Measurements from ENCODE around the gene MORC2. TPM values are rescaled to one million over a fixed set of nuclear protein-coding genes. Genes with fewer than 3 reads are reported as not detected.
A peak's percentile ranks its signal among the peaks of the same experiment; 100 is the strongest.

MORC2 gene
- total and polyA plus RNA-seq, 7 donors, result 15.6 to 35.9 (median 27.0) TPM

DNA sequence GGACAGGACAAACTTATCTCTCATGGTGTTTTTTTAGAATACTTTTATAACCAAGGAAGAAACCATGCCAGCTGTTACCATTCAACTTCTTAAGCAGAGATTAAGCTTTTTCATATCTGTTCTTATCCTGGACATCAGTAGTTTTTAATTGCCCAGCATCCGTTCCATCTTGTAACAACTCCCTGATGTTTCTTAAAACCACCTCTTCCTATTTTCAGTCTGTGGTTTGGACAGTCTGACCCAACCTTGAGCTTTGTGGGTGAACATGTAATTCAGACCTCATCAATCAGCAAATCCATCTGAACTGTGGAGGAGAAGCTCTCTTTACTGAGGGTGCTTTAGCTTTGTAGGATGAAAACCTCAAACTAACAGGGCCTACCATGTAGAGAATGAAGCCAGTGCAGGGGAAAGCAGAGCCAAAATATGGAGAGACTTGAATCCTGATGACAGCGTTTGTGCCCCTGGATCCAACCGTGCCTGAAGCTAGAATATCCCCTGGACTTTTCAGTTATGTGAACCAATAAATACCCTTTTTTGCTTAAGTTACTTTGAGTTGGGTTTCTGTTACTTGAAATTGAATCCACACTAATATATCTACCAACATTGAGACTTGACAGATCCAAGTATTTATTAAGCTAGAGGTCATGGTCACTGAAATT is 9.9 kb upstream of the MORC2 start:
- no peaks in the 10 kb centered on the region for H3K27me3 ChIP-seq (ENCODE audit: insufficient read depth in 3 of 3, low read length in 2 of 3)
- peaks cover 4% of the 10 kb centered on the region for H3K4me1 ChIP-seq
- H3K36me3 ChIP-seq (ENCODE audit: insufficient read depth in 1 of 2, low read depth in 1 of 2), result peaks cover 4 to 18% of the 10 kb centered on the region in 2 donors
- ATAC-seq, result no peak
- H3K9me3 ChIP-seq, result peaks cover 36% of the 10 kb centered on the region
- DNase-seq, result no peak
- WGBS, 3 donors, result 86 to 98% (median 87%) methylated on average over 3 of the region's 3 CpGs
- no peak overlapping the region for H3K4me3 ChIP-seq
- TF ChIP-seq, protein P1, sequence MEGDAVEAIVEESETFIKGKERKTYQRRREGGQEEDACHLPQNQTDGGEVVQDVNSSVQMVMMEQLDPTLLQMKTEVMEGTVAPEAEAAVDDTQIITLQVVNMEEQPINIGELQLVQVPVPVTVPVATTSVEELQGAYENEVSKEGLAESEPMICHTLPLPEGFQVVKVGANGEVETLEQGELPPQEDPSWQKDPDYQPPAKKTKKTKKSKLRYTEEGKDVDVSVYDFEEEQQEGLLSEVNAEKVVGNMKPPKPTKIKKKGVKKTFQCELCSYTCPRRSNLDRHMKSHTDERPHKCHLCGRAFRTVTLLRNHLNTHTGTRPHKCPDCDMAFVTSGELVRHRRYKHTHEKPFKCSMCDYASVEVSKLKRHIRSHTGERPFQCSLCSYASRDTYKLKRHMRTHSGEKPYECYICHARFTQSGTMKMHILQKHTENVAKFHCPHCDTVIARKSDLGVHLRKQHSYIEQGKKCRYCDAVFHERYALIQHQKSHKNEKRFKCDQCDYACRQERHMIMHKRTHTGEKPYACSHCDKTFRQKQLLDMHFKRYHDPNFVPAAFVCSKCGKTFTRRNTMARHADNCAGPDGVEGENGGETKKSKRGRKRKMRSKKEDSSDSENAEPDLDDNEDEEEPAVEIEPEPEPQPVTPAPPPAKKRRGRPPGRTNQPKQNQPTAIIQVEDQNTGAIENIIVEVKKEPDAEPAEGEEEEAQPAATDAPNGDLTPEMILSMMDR (IDR thresholded peaks at IDR 0.05), result no peak
- no peak overlapping the region for H3K27ac ChIP-seq
- intact Hi-C loops (cut with DNase I), result no loop called here

DNA sequence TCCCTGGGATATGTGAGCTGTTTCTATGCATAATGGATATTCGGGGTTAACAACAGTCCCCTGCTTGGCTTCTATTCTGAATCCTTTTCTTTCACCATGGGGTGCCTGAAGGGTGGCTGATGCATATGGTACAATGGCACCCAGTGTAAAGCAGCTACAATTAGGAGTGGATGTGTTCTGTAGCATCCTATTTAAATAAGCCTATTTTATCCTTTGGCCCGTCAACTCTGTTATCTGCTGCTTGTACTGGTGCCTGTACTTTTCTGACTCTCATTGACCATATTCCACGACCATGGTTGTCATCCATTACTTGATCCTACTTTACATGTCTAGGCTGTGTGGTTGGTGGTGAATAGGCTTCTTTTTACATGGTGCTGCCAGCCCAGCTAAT is 1.8 kb upstream of the MORC2 start:
- no peak for DNase-seq
- Histone ChIP-seq H3K9me3 (peaks cover 14% of the 10 kb centered on the region), H3K4me3 (peak overlapping the region; percentile 86), H3K27me3 (ENCODE audit: insufficient read depth in 3 of 3, low read length in 2 of 3) (no peaks in the 10 kb centered on the region), H3K4me1 (peaks cover 32% of the 10 kb centered on the region), H3K36me3 (ENCODE audit: insufficient read depth in 1 of 2, low read depth in 1 of 2) (peaks cover 10 to 34% of the 10 kb centered on the region in 2 donors), H3K27ac (peak overlapping the region; percentile 94)
- no peak for ATAC-seq
- WGBS, 3 donors, result 48 to 63% (median 57%) methylated on average over 3 of the region's 3 CpGs
- TF ChIP-seq, protein P1 (IDR thresholded peaks at IDR 0.05), result no peak
- intact Hi-C loops (cut with DNase I), result no loop called here

DNA sequence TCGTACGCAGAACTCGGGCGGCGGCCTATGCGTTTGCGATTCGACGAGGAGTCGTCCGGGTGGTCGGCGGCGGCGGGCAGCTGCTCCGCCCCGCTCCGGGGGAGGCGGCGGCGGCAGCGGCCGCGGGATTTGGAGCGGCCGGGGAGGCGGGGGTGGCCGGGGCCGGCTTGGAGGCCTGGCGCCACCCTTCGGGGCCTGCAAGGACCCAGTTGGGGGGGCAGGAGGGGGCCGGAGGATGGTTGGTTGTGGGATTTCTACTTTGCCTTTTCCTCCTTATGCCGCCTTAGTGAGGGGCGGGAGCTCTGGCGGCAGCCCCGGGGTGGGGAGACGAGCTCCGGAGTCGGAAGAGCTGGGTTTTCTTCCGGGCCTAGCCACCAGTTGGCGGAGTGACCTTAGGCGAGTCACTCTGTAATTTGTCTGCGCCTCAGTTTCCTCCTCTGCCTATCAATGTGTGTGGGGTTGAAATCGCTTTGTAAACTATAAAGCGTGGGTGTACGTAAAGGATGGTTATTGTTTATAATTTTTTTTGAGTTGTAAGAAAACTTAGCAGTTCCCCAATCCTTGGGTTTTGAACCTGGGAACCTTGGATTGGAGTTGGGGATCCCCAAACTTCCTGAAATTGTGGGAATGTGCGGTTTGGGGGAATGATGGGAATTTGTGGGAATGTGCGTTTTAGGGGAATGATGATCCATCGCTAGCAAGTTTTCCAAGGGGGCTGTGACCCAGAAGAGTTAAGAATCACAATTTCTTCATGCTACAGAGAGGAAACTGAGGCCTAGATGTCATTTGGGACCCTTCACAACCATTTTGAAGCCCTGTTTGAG is 1.2 kb upstream of the MORC2 start:
- peak overlapping the region; percentile 86 for H3K4me3 ChIP-seq
- no peaks in the 10 kb centered on the region for H3K27me3 ChIP-seq (ENCODE audit: insufficient read depth in 3 of 3, low read length in 2 of 3)
- peak overlapping the region; percentile 94 for H3K27ac ChIP-seq
- intact Hi-C loops (cut with DNase I), result loop anchor here (2.0 kb wide), 2 partner anchors 113 to 115 kb away; no protein-coding TSS in a partner anchor
- H3K4me1 ChIP-seq, result peaks cover 38% of the 10 kb centered on the region
- no peak for DNase-seq
- WGBS, 3 donors, result 3 to 6% (median 3%) methylated on average over 36 to 49 of the region's 49 CpGs
- TF ChIP-seq, protein P1 (IDR thresholded peaks at IDR 0.05), result no peak
- H3K36me3 ChIP-seq (ENCODE audit: insufficient read depth in 1 of 2, low read depth in 1 of 2), result peaks cover 12 to 30% of the 10 kb centered on the region in 2 donors
- ATAC-seq, result peak; percentile 39 to 47 (median 42)
- peaks cover 9% of the 10 kb centered on the region for H3K9me3 ChIP-seq

DNA sequence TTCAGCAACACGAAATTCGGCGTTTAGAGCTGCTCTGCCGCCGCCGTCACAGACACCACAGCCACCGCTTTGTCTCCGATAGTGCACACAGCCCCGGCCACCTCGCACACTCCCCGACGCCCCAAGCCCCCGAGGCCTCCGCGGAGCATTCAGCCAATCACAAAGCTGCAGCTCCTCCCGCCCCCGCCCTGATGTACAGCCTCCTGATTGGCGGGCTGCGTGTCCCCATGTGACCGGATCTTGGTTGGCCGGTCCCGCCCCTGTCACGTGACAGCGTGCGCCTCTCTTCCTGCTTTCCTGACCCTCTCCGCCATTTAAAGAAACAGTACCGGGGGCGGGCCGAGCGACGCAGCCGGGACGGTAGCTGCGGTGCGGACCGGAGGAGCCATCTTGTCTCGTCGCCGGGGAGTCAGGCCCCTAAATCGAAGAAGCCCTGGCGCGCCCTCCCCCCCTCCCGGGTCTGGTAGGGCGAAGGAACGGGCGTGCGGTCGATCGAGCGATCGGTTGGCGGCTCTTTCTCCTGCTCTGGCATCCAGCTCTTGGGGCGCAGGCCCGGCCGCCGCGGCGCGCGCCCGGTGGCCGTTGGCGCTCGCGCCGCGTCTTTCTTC is 454 bp upstream of the MORC2 start, which contains the start of gene TUG1:
Gene TUG1, plus strand, starts transcription at position 342 of the 608 bp plus-strand sequence.
- Histone ChIP-seq H3K4me1 (peaks cover 45% of the 10 kb centered on the region), H3K27ac (peak within 1 kb of the TSS; percentile 94), H3K27me3 (ENCODE audit: insufficient read depth in 3 of 3, low read length in 2 of 3) (no peaks in the 10 kb centered on the region), H3K36me3 (ENCODE audit: insufficient read depth in 1 of 2, low read depth in 1 of 2) (peaks cover 12 to 26% of the 10 kb centered on the region in 2 donors), H3K9me3 (peaks cover 4% of the 10 kb centered on the region), H3K4me3 (peak within 1 kb of the TSS; percentile 86)
- ATAC-seq (peak; percentile 96 to 98 (median 98)), DNase-seq (peak; percentile 99)
- TF ChIP-seq, protein P1 (IDR thresholded peaks at IDR 0.05), result no peak
- intact Hi-C loops (cut with DNase I), result loop anchor here (2.0 kb wide), 2 partner anchors 114 to 116 kb away; no protein-coding TSS in a partner anchor
- WGBS, 3 donors, result 0 to 1% (median 1%) methylated on average over 44 to 67 of the region's 67 CpGs
